RWPE2 (cell line): ENCODE results near the gene NOS1AP.

ENCODE experiments used
- ATAC-seq: fragments of 200-7000 bp; cut with Tn5 transposase; 3 replicates; pipeline ENCODE4 v1.9.1; 2021; ENCODE audit warnings: low read depth
- DNase-seq: peaks from one replicate; pipeline ENCODE4 v3.0.0-alpha.2; 2020; ENCODE audit warnings: low spot score
- H3K27ac ChIP-seq: fragments of 450-650 bp; 2 replicates; pipeline ENCODE4 v1.5.1; 2017; ENCODE audit warnings: mild to moderate bottlenecking; ENCODE audit not compliant: poor library complexity, severe bottlenecking
- H3K27me3 ChIP-seq: fragments of 250-450 bp; sonication (Bioruptor Pico); 2 replicates; pipeline ENCODE4 v1.5.1; 2021; ENCODE audit warnings: mild to moderate bottlenecking, moderate library complexity; ENCODE audit not compliant: insufficient read depth, poor library complexity, severe bottlenecking
- H3K36me3 ChIP-seq: fragments of 250-450 bp; sonication (Bioruptor Pico); 2 replicates; pipeline ENCODE4 v1.5.1; 2020; ENCODE audit warnings: low read depth, mild to moderate bottlenecking, moderate library complexity
- H3K4me1 ChIP-seq: fragments of 250-450 bp; sonication (Bioruptor Pico); 2 replicates; pipeline ENCODE4 v1.5.1; 2021; ENCODE audit warnings: mild to moderate bottlenecking, moderate library complexity; ENCODE audit not compliant: insufficient read depth, poor library complexity, severe bottlenecking
- H3K4me3 ChIP-seq: fragments of 250-450 bp; sonication (Bioruptor Pico); 2 replicates; pipeline ENCODE4 v1.5.1; 2021; ENCODE audit warnings: mild to moderate bottlenecking, moderate library complexity; ENCODE audit not compliant: severe bottlenecking
- H3K9me3 ChIP-seq: fragments of 250-450 bp; sonication (Bioruptor Pico); 2 replicates; pipeline ENCODE4 v1.5.1; 2021; ENCODE audit warnings: mild to moderate bottlenecking, moderate library complexity; ENCODE audit not compliant: severe bottlenecking
- CTCF ChIP-seq: fragments of 450-650 bp; IDR thresholded peaks from one replicate; pipeline ENCODE4 v1.5.1; 2017; ENCODE audit warnings: mild to moderate bottlenecking, moderate library complexity; ENCODE audit not compliant: poor library complexity, severe bottlenecking

NOS1AP gene

GRCh38 chr1:162375463-162375862 is 306.0 kb downstream of the NOS1AP start:
- Histone ChIP-seq H3K4me1 (peaks cover 19% of the 10 kb centered on the region), H3K27ac (no peak overlapping the region), H3K4me3 (no peak overlapping the region), H3K27me3 (no peaks in the 10 kb centered on the region), H3K9me3 (no peaks in the 10 kb centered on the region), H3K36me3 (no peaks in the 10 kb centered on the region)
- ATAC-seq (no peak), DNase-seq (no peak)
- no peak for TF ChIP-seq CTCF

GRCh38 chr1:162376691-162377090 is 307.2 kb downstream of the NOS1AP start, which contains the start of gene SPATA46:
SPATA46 (minus strand) TSS chr1:162376854; CDS start chr1:162376790, 64 bp downstream.
- Histone ChIP-seq H3K36me3 (no peaks in the 10 kb centered on the region), H3K27me3 (no peaks in the 10 kb centered on the region), H3K27ac (no peak within 1 kb of the TSS), H3K9me3 (no peaks in the 10 kb centered on the region), H3K4me1 (peaks cover 25% of the 10 kb centered on the region), H3K4me3 (no peak within 1 kb of the TSS)
- ATAC-seq, result no peak
- TF ChIP-seq CTCF, result no peak
- no peak for DNase-seq

- H3K27ac ChIP-seq, result peak overlapping the region; percentile 89
- no peak for TF ChIP-seq CTCF
- ATAC-seq, result no peak
- H3K4me3 ChIP-seq, result no peak overlapping the region
- no peaks in the 10 kb centered on the region for H3K9me3 ChIP-seq
- H3K4me1 ChIP-seq, result peaks cover 19% of the 10 kb centered on the region
- H3K27me3 ChIP-seq, result no peaks in the 10 kb centered on the region
- no peak for DNase-seq
- H3K36me3 ChIP-seq, result no peaks in the 10 kb centered on the region
These were observed 310.8 kb downstream of the NOS1AP start for GRCh38 chr1:162380061-162380846.

- H3K27me3 ChIP-seq, result no peaks in the 10 kb centered on the region
- H3K9me3 ChIP-seq, result no peaks in the 10 kb centered on the region
- peak within 1 kb of the TSS; percentile 89 for H3K27ac ChIP-seq
- DNase-seq, result no peak
- no peaks in the 10 kb centered on the region for H3K36me3 ChIP-seq
- H3K4me3 ChIP-seq, result no peak within 1 kb of the TSS
- TF ChIP-seq CTCF, result no peak
- ATAC-seq, result peak; percentile 85
- H3K4me1 ChIP-seq, result peaks cover 19% of the 10 kb centered on the region
These were observed 311.9 kb downstream of the NOS1AP start, which contains the start of gene C1orf226 for GRCh38 chr1:162381383-162381782. C1orf226 (plus strand) TSS chr1:162381728; CDS start chr1:162381902, 174 bp downstream.
